Kidney glomerular epithelial cell (primary cell): ENCODE measurements around the gene CORO2A.
A peak's percentile ranks its signal among the peaks of the same experiment; 100 is the strongest.

Experiments used
- DNase-seq: peaks from one replicate; lab custom pipeline; 2025; lab: John Stamatoyannopoulos, UW

The CORO2A gene

DNA sequence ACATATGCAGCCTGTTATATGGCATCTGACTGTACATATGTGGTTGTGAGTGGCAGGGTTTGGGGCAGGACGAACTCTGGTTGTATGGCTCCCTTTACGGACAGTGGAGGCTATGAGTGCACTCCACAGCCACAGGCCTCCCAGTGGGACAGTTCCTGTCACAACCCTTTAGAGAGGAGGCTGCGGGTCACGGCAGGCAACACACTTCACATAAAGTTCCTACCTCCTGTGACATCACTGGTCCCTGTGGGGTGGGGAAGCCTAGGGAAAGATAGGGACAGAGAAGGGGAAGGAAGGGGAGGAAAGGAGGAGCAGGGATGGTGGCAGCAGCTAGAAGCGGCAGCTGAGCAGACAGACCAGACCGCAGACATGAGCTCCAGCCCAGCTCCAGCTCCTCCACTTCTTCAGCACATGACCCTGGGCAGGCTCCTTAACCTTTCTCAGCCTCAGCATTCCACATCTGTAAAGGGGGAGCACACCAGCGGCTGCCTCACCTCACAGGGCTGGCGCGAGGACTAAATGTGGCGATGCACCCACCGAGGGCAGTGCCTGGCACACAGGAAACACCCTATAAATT lies 27.4 kb upstream of the CORO2A start:
- DNase-seq = no peak

GRCh38 chr9:98219364-98219716 lies 26.9 kb upstream of the CORO2A start:
- no peak for DNase-seq

GRCh38 chr9:98218562-98219363 lies 26.3 kb upstream of the CORO2A start:
- DNase-seq = no peak

DNA sequence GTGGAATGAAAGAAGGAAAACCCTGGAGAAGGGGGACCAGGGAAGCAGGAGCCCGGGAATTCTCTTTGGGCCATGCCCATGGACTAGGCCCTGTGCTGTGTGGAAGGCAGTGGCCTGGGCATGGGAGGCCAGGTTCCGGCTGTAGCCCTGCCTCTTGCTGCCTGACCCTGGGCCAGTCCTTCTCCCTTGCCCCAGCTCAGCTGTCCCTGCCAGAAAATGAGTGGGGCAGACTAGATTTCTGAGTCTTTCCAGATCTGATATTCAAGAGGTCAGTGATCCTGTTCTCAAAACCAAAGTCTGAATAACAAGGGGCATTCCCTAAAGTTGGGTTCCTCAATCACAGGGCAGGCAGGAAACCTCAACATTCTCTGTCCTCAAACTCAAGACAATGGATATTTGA lies 24.8 kb upstream of the CORO2A start:
- DNase-seq = no peak

DNA sequence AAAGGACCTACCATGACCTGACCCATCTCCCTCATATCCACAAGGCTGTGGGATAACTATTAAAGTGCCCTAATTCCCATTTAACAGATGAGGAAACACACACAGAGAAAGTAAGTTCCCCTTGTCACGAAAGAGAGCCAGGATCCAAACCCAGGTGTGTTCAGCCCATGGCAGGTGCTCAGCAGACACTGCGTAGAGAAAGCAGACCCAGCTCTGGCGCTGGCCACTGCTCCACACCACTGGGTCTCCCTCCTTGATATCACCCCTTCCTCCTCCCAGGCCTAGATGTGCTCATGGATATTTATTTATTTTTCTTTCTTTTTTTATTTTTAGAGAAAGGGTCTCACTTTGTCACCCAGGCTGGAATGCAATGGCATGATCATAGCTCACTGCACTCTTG lies 24.0 kb upstream of the CORO2A start:
- no peak for DNase-seq

DNA sequence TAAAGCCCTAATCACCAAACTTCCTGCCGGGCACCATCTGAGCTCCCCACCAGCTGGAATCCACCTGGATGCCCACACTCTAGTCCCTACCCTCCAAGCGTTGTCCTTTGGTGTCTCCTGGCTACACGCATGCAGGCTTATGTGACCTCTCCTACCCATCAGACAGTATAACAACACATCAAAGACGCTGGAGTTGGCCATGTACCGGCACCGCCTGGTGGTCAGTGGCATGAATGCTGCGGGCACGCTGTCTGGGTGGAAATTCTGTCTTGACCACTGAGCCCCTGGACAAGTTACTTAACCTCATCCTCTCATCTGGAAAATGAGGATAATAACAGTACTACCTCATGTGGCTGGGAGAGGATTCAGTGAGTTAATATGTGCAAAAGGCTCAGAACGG lies 23.4 kb upstream of the CORO2A start:
- no peak for DNase-seq

GRCh38 chr9:98215271-98215670 lies 22.8 kb upstream of the CORO2A start:
- DNase-seq = peak; percentile 6

GRCh38 chr9:98214811-98215210 lies 22.4 kb upstream of the CORO2A start:
- no peak for DNase-seq

- DNase-seq = no peak
These were observed 18.8 kb upstream of the CORO2A start for GRCh38 chr9:98211260-98211659.

DNA sequence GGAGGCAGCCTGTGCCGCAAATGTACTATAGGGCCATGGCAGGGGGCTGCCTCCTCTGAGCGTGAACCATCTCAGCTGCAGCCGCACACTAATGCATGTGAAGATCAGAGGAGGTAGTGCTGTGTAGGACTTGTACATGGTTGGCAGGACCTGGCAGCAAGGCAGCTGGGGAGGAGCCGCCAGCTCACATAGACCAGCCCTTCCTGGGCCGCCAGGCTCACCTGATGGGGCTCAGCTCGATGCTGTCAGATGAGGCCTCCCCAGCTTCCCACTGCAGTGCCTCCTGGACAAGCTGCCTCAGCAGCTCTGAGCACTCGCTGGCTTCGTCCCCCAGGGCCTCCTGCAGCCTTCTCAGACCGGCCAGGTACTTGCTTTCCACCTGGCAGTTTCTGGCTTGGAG lies 18.0 kb upstream of the CORO2A start:
- no peak for DNase-seq

DNA sequence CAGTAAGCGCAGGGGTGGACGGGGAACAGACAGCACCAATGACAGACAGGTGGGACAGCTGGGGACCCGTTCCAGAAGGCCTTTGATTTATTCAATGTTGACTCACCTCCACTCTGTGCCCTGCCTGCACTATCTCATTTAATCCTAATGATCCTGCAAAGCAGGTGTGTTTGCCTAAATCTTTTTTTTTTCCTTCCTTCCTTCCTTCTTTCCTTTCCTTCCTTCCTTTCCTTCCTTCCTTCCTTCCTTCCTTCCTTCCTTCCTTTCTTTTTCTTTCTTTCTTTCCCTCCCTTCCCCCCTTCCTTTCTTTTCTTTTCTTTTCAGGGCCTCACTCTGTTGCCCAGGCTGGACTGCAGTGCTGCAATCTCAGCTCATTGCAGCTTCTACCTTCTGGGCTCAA lies 17.1 kb upstream of the CORO2A start:
- DNase-seq = no peak

DNA sequence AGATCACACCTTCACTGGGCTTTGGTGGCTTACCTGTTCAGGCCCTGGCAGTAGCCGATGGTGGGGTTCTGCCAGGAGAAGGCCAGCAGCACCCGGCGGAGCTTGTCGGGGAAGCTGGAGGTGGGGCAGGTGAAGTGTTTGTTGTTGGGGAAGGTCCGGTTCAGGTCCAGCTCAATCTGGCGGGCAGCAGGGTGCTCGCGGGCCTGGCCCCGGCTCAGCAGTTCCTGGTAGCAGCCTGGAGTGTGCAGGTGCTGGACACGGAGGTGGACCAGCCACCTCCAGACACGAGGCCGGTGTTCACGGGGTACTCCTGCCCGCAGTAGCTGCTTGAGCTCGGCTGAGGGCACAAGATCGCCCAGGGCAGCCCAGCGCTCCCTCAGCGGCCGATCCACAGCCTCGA lies 16.2 kb upstream of the CORO2A start:
- no peak for DNase-seq

DNA sequence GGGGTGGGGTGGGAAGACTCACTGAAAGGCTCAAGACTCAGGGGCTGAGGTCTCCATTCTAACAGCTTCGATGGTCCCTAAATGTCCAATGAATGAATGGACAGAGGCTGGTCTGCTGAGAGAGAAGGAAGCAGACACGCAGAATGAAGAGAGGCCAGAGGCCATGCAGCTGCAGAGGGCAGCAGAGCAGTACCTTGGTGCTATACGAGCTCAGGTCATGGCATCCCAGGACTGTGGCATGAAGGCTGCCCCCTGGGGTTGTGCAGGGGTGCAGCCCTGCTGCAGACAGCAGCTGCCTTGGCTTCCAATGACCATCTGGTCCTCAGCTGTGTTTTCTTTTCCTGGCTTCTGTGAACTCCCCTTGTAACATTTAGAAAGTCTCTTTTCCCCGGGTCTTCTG lies 15.2 kb upstream of the CORO2A start:
- DNase-seq = no peak

GRCh38 chr9:98206754-98207153 lies 14.3 kb upstream of the CORO2A start:
- DNase-seq = no peak

- DNase-seq = no peak
These were observed 12.3 kb upstream of the CORO2A start for GRCh38 chr9:98204692-98205091.

DNA sequence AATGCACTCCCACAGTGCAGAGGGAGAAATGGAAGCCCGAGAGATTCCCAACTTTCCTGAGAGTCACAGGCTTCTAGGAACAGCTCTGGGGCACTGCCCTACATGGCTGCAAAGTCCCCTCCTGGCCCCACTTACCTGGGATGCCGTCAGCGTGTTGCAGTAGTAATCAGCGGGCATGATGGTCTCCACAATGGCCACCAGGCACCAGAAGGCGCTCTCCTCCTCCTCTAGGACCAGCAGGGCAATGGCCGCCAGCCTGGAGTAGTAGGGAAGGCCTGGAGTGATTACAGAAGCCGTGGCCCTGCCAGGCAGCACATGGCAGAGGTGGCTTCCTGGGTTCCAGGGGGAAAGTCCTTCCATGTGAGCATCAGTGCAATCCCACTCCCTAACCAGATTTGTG lies 10.7 kb upstream of the CORO2A start:
- no peak for DNase-seq

GRCh38 chr9:98202252-98202651 lies 9.8 kb upstream of the CORO2A start:
- DNase-seq = no peak

GRCh38 chr9:98201749-98202148 lies 9.3 kb upstream of the CORO2A start:
- no peak for DNase-seq

GRCh38 chr9:98201102-98201501 lies 8.7 kb upstream of the CORO2A start:
- no peak for DNase-seq

- no peak for DNase-seq
These were observed 7.1 kb upstream of the CORO2A start for GRCh38 chr9:98199388-98200033.

DNA sequence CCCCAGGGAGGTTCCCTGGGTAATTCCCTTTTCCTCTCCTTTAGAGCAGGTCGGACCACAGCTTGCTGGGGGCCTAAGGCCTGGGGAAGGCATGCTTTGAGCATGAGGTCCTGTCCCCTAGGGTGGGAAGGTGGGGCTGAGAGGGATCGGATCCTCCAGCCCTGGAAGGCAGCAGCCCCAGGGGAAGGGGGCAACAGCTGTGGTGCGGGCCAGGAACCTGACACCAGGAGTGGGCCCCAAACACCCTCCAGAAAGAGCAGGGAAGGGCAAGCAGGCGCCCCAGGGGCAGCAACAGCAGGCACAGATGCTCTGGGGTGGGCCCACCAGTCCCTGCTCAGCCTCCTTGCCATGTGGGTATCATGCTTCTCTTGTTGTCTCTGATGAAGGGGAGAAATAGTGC lies 3.2 kb upstream of the CORO2A start:
- no peak for DNase-seq

DNA sequence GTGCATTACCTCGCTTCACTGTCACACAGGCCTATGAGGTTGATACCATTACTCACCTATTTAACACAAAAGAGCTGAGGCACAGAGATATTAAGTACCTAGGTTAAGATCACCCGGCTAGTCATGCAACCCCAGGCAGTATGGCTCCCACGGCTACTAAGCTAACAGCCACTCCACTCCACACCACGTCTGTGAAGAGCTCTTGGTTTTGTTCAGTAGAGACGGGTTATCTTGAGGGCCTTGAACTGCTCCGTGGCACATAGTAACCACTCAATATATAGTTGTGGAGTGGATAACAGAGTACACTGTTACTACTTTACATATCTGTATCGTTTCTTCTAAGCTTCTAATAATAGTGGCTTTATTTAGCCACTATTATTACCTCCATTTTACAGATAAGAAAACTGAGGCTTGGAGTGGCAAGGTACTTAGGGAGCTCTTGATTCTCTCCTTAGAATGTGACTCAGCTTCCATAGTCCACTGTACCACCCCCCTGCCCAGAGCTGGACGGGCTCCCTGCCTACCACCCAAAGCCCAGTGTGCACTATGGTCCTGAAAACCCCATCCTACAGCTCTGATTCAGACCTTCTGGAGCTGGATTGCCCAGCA lies 1.0 kb upstream of the CORO2A start:
- DNase-seq = no peak
